K562 (cell line): ENCODE measurements around the gene DLGAP1. TPM values are rescaled to one million over a fixed set of nuclear protein-coding genes. Genes with fewer than 3 reads are reported as not detected.

Experiments used
- CHD1 ChIP-seq: fragments of 200-600 bp; sonication (generic); IDR thresholded peaks from one replicate; pipeline ENCODE4 v1.6.1; 2012; ENCODE audit warnings: mild to moderate bottlenecking, moderate library complexity, low read length, inconsistent platforms
- CREB3 ChIP-seq: fragments of 450-650 bp; conservative IDR thresholded peaks from 2 replicates; pipeline ENCODE4 v1.6.1; 2016; ENCODE audit warnings: missing genetic modification characterization, low read depth, mild to moderate bottlenecking, missing compliant biosample characterization, moderate library complexity
- ID3 ChIP-seq, 2 experiments: fragments of 250-450 bp in 1 of 2; fragments of 450-650 bp in 1 of 2; sonication (Bioruptor Pico) in 1 of 2; IDR thresholded peaks; 2 replicates each; pipeline versions ENCODE4 v1.6.1 to v1.8.0; 2016 to 2021; ENCODE audit warnings: mild to moderate bottlenecking in 2 of 2, moderate library complexity in 2 of 2, missing compliant biosample characterization in 1 of 2, missing genetic modification characterization in 1 of 2
- KLF10 ChIP-seq: fragments of 250-450 bp; sonication (Bioruptor Pico); IDR thresholded peaks from 2 replicates; pipeline ENCODE4 v1.6.1; 2021; ENCODE audit warnings: matching md5 sums
- LARP7 ChIP-seq: fragments of 450-650 bp; IDR thresholded peaks from 2 replicates; pipeline ENCODE4 v1.6.1; 2016
- MAFF ChIP-seq: IDR thresholded peaks from 2 replicates; pipeline ENCODE4 v1.6.1; 2012; ENCODE audit warnings: low read length, improper control_type of control experiment
- MAFK ChIP-seq: IDR thresholded peaks from 2 replicates; pipeline ENCODE4 v1.6.1; 2011; ENCODE audit warnings: low read length, improper control_type of control experiment
- MCM7 ChIP-seq, 2 experiments: fragments of 450-650 bp; IDR thresholded peaks; 2 replicates each; pipeline ENCODE4 v1.6.1; 2016 to 2018
- MTF1 ChIP-seq: fragments of 250-450 bp; sonication (Bioruptor Pico); IDR thresholded peaks from 2 replicates; pipeline ENCODE4 v1.9.0; 2021; ENCODE audit warnings: moderate library complexity, mild to moderate bottlenecking, inconsistent platforms, borderline replicate concordance
- MYNN ChIP-seq, 2 experiments: sonication (generic); formaldehyde crosslinking in 1 of 2; IDR thresholded peaks; 2 replicates each; pipeline versions ENCODE4 v1.5.0 to v1.6.1; 2016 to 2020; ENCODE audit warnings: antibody characterized with exemption in 1 of 2, missing genetic modification reagents in 1 of 2
- NFXL1 ChIP-seq: fragments of 450-650 bp; formaldehyde crosslinking; IDR thresholded peaks from 2 replicates; pipeline ENCODE4 v1.4.0; 2021; ENCODE audit warnings: mild to moderate bottlenecking
- PPARD ChIP-seq: fragments of 250-450 bp; sonication (Bioruptor Pico); IDR thresholded peaks from 2 replicates; pipeline ENCODE4 v1.8.0; 2022; ENCODE audit warnings: inconsistent platforms, mild to moderate bottlenecking, moderate library complexity
- SP1 ChIP-seq: sonication (generic); formaldehyde crosslinking; IDR thresholded peaks from 2 replicates; pipeline ENCODE4 v1.8.1; 2022; ENCODE audit warnings: mild to moderate bottlenecking, missing genetic modification reagents
- TRIM28 ChIP-seq: fragments of 450-650 bp; IDR thresholded peaks from 2 replicates; pipeline ENCODE4 v1.6.1; 2017
- YBX1 ChIP-seq: fragments of 450-650 bp; IDR thresholded peaks from 2 replicates; pipeline ENCODE4 v1.7.1; 2016; ENCODE audit warnings: mild to moderate bottlenecking
- ZBTB7A ChIP-seq: IDR thresholded peaks from 2 replicates; pipeline ENCODE4 v1.6.1; 2011; ENCODE audit warnings: low read depth, mild to moderate bottlenecking, low read length, moderate library complexity, borderline replicate concordance; ENCODE audit not compliant: control insufficient read depth
- ZKSCAN1 ChIP-seq: fragments of 150-350 bp; IDR thresholded peaks from 2 replicates; pipeline ENCODE4 v1.6.1; 2016; ENCODE audit warnings: low read depth, low read length
- ZNF311 ChIP-seq: fragments of 250-450 bp; sonication (Bioruptor Pico); IDR thresholded peaks from 2 replicates; pipeline ENCODE4 v1.4.0; 2020; ENCODE audit warnings: mild to moderate bottlenecking, moderate library complexity
- ZNF384 ChIP-seq: IDR thresholded peaks from 2 replicates; pipeline ENCODE4 v1.6.1; 2012; ENCODE audit warnings: low read depth, low read length, improper control_type of control experiment
- ZNF512 ChIP-seq: IDR thresholded peaks from 2 replicates; pipeline ENCODE4 v1.6.1; 2016; ENCODE audit warnings: missing genetic modification characterization, missing compliant biosample characterization
- ZNF551 ChIP-seq: fragments of 250-450 bp; sonication (Bioruptor Pico); IDR thresholded peaks from 2 replicates; pipeline ENCODE4 v1.5.0; 2021; ENCODE audit warnings: mild to moderate bottlenecking, moderate library complexity
- ZNF707 ChIP-seq: fragments of 250-450 bp; sonication (Bioruptor Pico); conservative IDR thresholded peaks from 2 replicates; pipeline ENCODE4 v1.8.0; 2022; ENCODE audit warnings: inconsistent platforms, mild to moderate bottlenecking, moderate library complexity
- ZNF830 ChIP-seq: fragments of 250-450 bp; sonication (Bioruptor Pico); IDR thresholded peaks from 2 replicates; pipeline ENCODE4 v1.5.0; 2021; ENCODE audit warnings: mild to moderate bottlenecking
- polyA plus RNA-seq, 8 experiments: library from polyadenylated mRNA; depleted of rRNA in 4 of 8; stranded (reverse) in 5 of 8; unstranded in 3 of 8; fragments of >200 nt; fragmentation: Nextera tagmentation in 2 of 8; fragmentation: Illumina TruSeq in 1 of 8; extraction: Ambion mirVana in 2 of 8; extraction: Trizol in 1 of 8; gene quantifications; 2 replicates each; pipeline versions ENCODE4 v1.2.1 to v1.2.3, GENCODE V29; 2011 to 2014; ENCODE audit warnings: inconsistent platforms in 1 of 8, missing spikeins in 1 of 8
- total RNA-seq, 7 experiments: library from RNA; depleted of rRNA in 6 of 7; stranded (reverse); fragments of >200 nt in 6 of 7; fragmentation: Illumina TruSeq in 2 of 7; extraction: Trizol in 2 of 7; gene quantifications; 2 replicates each; pipeline versions ENCODE4 v1.2.1 to v1.2.3, GENCODE V29; 2011 to 2021; ENCODE audit warnings: low replicate concordance in 1 of 7

DLGAP1 gene
- total and polyA plus RNA-seq, 9 of the 15 experiments (the other 6 are each of a cell fraction or from before 2014, with no cell fraction given): 0.04 to 0.22 (median 0.08) TPM

- TF ChIP-seq ZNF311 (peak; percentile 14; the same call in 1 of the 2 replicates), TRIM28 (no peak), ZNF512 (tag) (peak; percentile 51; the same call in 1 of the 2 replicates), YBX1 (no peak), CHD1 (peak; percentile 95), KLF10 (CRISPR knock-in tag) (peak; percentile 33; the same call in 1 of the 2 replicates), ZKSCAN1 (no peak), PPARD (CRISPR knock-in tag) (no peak), ZNF707 (CRISPR knock-in tag) (0 out of 2 replicates have a peak, but pooled peaks have one; percentile 38), SP1 (CRISPR knock-in tag) (no peak), MYNN (IDR thresholded peaks at IDR 0.05) (no peak), MYNN (CRISPR knock-in tag; IDR thresholded peaks at IDR 0.05) (no peak), ZNF551 (no peak), ZNF830 (CRISPR knock-in tag) (peak; percentile 95; the same call in 1 of the 2 replicates), LARP7 (no peak), ZBTB7A (peak; percentile 20; the same call in 1 of the 2 replicates), ZNF384 (0 out of 2 replicates have a peak, but pooled peaks have one; percentile 0), ID3 (CRISPR knock-in tag; IDR thresholded peaks at IDR 0.05) (no peak), ID3 (tag; IDR thresholded peaks at IDR 0.05) (0 out of 2 replicates have a peak, but pooled peaks have one; percentile 64), MAFF (peak; percentile 39; the same call in 1 of the 2 replicates), NFXL1 (CRISPR knock-in tag) (0 out of 2 replicates have a peak, but pooled peaks have one; percentile 5), MAFK (peak; percentile 43; the same call in 1 of the 2 replicates), MCM7 (IDR thresholded peaks at IDR 0.05) (no peak), CREB3 (tag) (peak; percentile 73; the same call in 1 of the 2 replicates), MTF1 (0 out of 2 replicates have a peak, but pooled peaks have one; percentile 52)
These were observed 1007.8 kb downstream of the DLGAP1 start (continued) for GRCh38 chr18:3447068-3447894.
